ENCODE measurements around the gene COL25A1.

GRCh38 chr4:108787724-108788123, 514.7 kb downstream of the COL25A1 start:
- TF ChIP-seq MAX (IDR thresholded peaks at IDR 0.05; ENCODE audit: low read depth, low read length) (no peak), POLR2A (IDR thresholded peaks at IDR 0.05; ENCODE audit: extremely low read depth, insufficient read length) (no peak), CTCF (IDR thresholded peaks at IDR 0.05; ENCODE audit: low read depth, low read length) (no peak), MYC (IDR thresholded peaks at IDR 0.05; ENCODE audit: low read depth, low read length) (no peak)

Data from NB4 (cell line).